Suprapubic skin (tissue), 4 donors: ENCODE measurements around the gene TRIP13.

Experiments
- CTCF ChIP-seq, 2 donors: fragments of 200-600 bp in 1 of 2; fragments of 450-650 bp in 1 of 2; sonication (generic) in 1 of 2; IDR thresholded peaks; one replicate each; pipeline ENCODE4 v1.5.1; 2016 to 2019; ENCODE audit warnings: antibody characterized with exemption in 2 of 2, mild to moderate bottlenecking in 1 of 2, moderate library complexity in 1 of 2
- POLR2A ChIP-seq, 2 donors: fragments of 450-650 bp; IDR thresholded peaks; one replicate each; pipeline ENCODE4 v1.6.1; 2017; ENCODE audit warnings: antibody characterized with exemption in 2 of 2, mild to moderate bottlenecking in 2 of 2, moderate library complexity in 2 of 2
- POLR2AphosphoS5 ChIP-seq, 3 donors: sonication (generic); formaldehyde crosslinking; IDR thresholded peaks; one replicate each; pipeline ENCODE4 v1.6.1; 2017; ENCODE audit warnings: antibody characterized with exemption in 3 of 3

GRCh38 chr5:914174-914573, 21.5 kb downstream of the TRIP13 start:
- TF ChIP-seq CTCF (IDR thresholded peaks at IDR 0.05) (no peak), POLR2A (IDR thresholded peaks at IDR 0.05) (no peak), POLR2AphosphoS5 (IDR thresholded peaks at IDR 0.05) (no peak)
